OCI-LY7 (cell line): Measurements from ENCODE around the gene KIFC1.

Experiments
- CTCF ChIP-seq: fragments of 200-600 bp; sonication (generic); conservative IDR thresholded peaks from 2 replicates; pipeline ENCODE4 v1.5.1; 2014; ENCODE audit warnings: mild to moderate bottlenecking, antibody characterized with exemption, low read length, moderate library complexity, mixed read lengths
- EZH2phosphoT487 ChIP-seq: fragments of 200-600 bp; sonication (generic); IDR thresholded peaks from 2 replicates; pipeline ENCODE4 v1.6.1; 2018; ENCODE audit warnings: low read depth, borderline replicate concordance, mild to moderate bottlenecking, mixed run types, antibody characterized with exemption, low read length, moderate library complexity, mixed read lengths

GRCh38 chr6:33455051-33455450, 63.4 kb downstream of the KIFC1 start:
- TF ChIP-seq CTCF (no peak), EZH2phosphoT487 (no peak)
